SJCRH30 (cell line): ENCODE results near the gene ATP11A. TPM values are rescaled to one million over a fixed set of nuclear protein-coding genes. Genes with fewer than 3 reads are reported as not detected.
A peak's percentile ranks its signal among the peaks of the same experiment; 100 is the strongest.
"Not testable (repeated sequence)": the region's sequence is repeated elsewhere in the genome, so short reads cannot be mapped to it uniquely, and the experiment has no call there.

Source experiments
- DNase-seq, 2 experiments: peaks; one replicate each; pipeline ENCODE4 v3.0.0-alpha.2; 2015 to 2020
- H3K27ac ChIP-seq: fragments of 250-450 bp; sonication (Bioruptor Pico); 2 replicates; pipeline ENCODE4 v1.5.1; 2020; ENCODE audit warnings: mild to moderate bottlenecking, moderate library complexity
- H3K27me3 ChIP-seq: fragments of 250-450 bp; sonication (Bioruptor Pico); 2 replicates; pipeline ENCODE4 v1.5.1; 2020; ENCODE audit warnings: mild to moderate bottlenecking, moderate library complexity
- H3K36me3 ChIP-seq: fragments of 250-450 bp; sonication (Bioruptor Pico); 2 replicates; pipeline ENCODE4 v1.5.1; 2020; ENCODE audit warnings: mild to moderate bottlenecking, moderate library complexity
- H3K4me1 ChIP-seq: fragments of 250-450 bp; sonication (Bioruptor Pico); 2 replicates; pipeline ENCODE4 v1.5.1; 2020; ENCODE audit warnings: mild to moderate bottlenecking, moderate library complexity
- H3K4me3 ChIP-seq: fragments of 250-450 bp; sonication (Bioruptor Pico); 2 replicates; pipeline ENCODE4 v1.5.1; 2020; ENCODE audit warnings: mild to moderate bottlenecking, moderate library complexity
- H3K9me3 ChIP-seq: fragments of 250-450 bp; sonication (Bioruptor Pico); replicated peaks from 2 replicates; pipeline ENCODE4 v1.5.1; 2020; ENCODE audit warnings: mild to moderate bottlenecking, moderate library complexity
- total RNA-seq: library from RNA; depleted of rRNA; stranded (reverse); fragments of >200 nt; shearing (Covaris generic); gene quantifications from 2 replicates; pipeline ENCODE4 v1.2.3, GENCODE V29; 2014

The ATP11A gene
- total RNA-seq, 1 experiment from 2014 or later: 14.2 TPM

- DNase-seq: no peak
- Histone ChIP-seq H3K9me3 (no peaks in the 10 kb centered on the region), H3K27ac (no peak overlapping the region), H3K27me3 (no peaks in the 10 kb centered on the region), H3K4me3 (no peak overlapping the region), H3K36me3 (no peaks in the 10 kb centered on the region), H3K4me1 (no peaks in the 10 kb centered on the region)
Measured at GRCh38 chr13:112881656-112882554, 192.1 kb downstream of the ATP11A start.

GRCh38 chr13:112882555-112883024 is 192.8 kb downstream of the ATP11A start:
- H3K27me3 ChIP-seq: no peaks in the 10 kb centered on the region
- DNase-seq: no peak
- no peaks in the 10 kb centered on the region for H3K9me3 ChIP-seq
- no peak overlapping the region for H3K4me3 ChIP-seq
- H3K4me1 ChIP-seq: no peaks in the 10 kb centered on the region
- H3K27ac ChIP-seq: no peak overlapping the region
- H3K36me3 ChIP-seq: no peaks in the 10 kb centered on the region

- Histone ChIP-seq H3K36me3 (no peaks in the 10 kb centered on the region), H3K9me3 (no peaks in the 10 kb centered on the region), H3K27ac (no peak overlapping the region), H3K4me3 (no peak overlapping the region), H3K27me3 (no peaks in the 10 kb centered on the region), H3K4me1 (no peaks in the 10 kb centered on the region)
- DNase-seq: no peak
Measured at GRCh38 chr13:112883241-112883945, 193.6 kb downstream of the ATP11A start.

GRCh38 chr13:112884700-112885099 is 194.9 kb downstream of the ATP11A start:
- not testable (repeated sequence) for H3K4me3 ChIP-seq, H3K36me3 ChIP-seq, H3K9me3 ChIP-seq, H3K27me3 ChIP-seq, H3K4me1 ChIP-seq, DNase-seq, H3K27ac ChIP-seq

- H3K4me3 ChIP-seq: no peak overlapping the region
- H3K4me1 ChIP-seq: no peaks in the 10 kb centered on the region
- no peaks in the 10 kb centered on the region for H3K9me3 ChIP-seq
- no peak for DNase-seq
- H3K27ac ChIP-seq: no peak overlapping the region
- no peaks in the 10 kb centered on the region for H3K27me3 ChIP-seq
- no peaks in the 10 kb centered on the region for H3K36me3 ChIP-seq
Measured at GRCh38 chr13:112885242-112885781, 195.5 kb downstream of the ATP11A start.

- Histone ChIP-seq H3K36me3 (no peaks in the 10 kb centered on the region), H3K9me3 (no peaks in the 10 kb centered on the region), H3K4me3 (peak overlapping the region; percentile 26), H3K4me1 (no peaks in the 10 kb centered on the region), H3K27me3 (no peaks in the 10 kb centered on the region; the same call in 1 of the 2 replicates), H3K27ac (no peak overlapping the region)
- DNase-seq: peak; percentile 93 to 94
Measured at GRCh38 chr13:112885782-112886268, 196.0 kb downstream of the ATP11A start.

- Histone ChIP-seq H3K9me3 (no peaks in the 10 kb centered on the region), H3K27me3 (no peaks in the 10 kb centered on the region; the same call in 1 of the 2 replicates), H3K4me1 (no peaks in the 10 kb centered on the region), H3K27ac (no peak overlapping the region), H3K4me3 (no peak overlapping the region), H3K36me3 (no peaks in the 10 kb centered on the region)
- DNase-seq: no peak
Measured at GRCh38 chr13:112887151-112887550, 197.3 kb downstream of the ATP11A start.

GRCh38 chr13:112887557-112887991 is 197.7 kb downstream of the ATP11A start:
- no peak overlapping the region for H3K27ac ChIP-seq
- peaks cover under 1% of the 10 kb centered on the region; the same call in 1 of the 2 replicates for H3K27me3 ChIP-seq
- H3K36me3 ChIP-seq: no peaks in the 10 kb centered on the region
- H3K9me3 ChIP-seq: no peaks in the 10 kb centered on the region
- no peak for DNase-seq
- H3K4me1 ChIP-seq: no peaks in the 10 kb centered on the region
- no peak overlapping the region for H3K4me3 ChIP-seq

GRCh38 chr13:112888238-112889111 is 198.6 kb downstream of the ATP11A start:
- H3K9me3 ChIP-seq: no peaks in the 10 kb centered on the region
- H3K4me1 ChIP-seq: no peaks in the 10 kb centered on the region; the same call in 1 of the 2 replicates
- no peak overlapping the region for H3K4me3 ChIP-seq
- H3K27ac ChIP-seq: no peak overlapping the region
- peaks cover 4% of the 10 kb centered on the region for H3K27me3 ChIP-seq
- no peaks in the 10 kb centered on the region for H3K36me3 ChIP-seq
- DNase-seq: no peak

- H3K4me1 ChIP-seq: peaks cover 2% of the 10 kb centered on the region; the same call in 1 of the 2 replicates
- no peak for DNase-seq
- H3K9me3 ChIP-seq: no peaks in the 10 kb centered on the region
- no peak overlapping the region for H3K4me3 ChIP-seq
- no peak overlapping the region for H3K27ac ChIP-seq
- H3K27me3 ChIP-seq: peaks cover 6% of the 10 kb centered on the region
- H3K36me3 ChIP-seq: no peaks in the 10 kb centered on the region
Measured at GRCh38 chr13:112889351-112890290, 199.8 kb downstream of the ATP11A start.

- Histone ChIP-seq H3K4me1 (peaks cover 9% of the 10 kb centered on the region; the same call in 1 of the 2 replicates), H3K4me3 (no peak overlapping the region), H3K9me3 (no peaks in the 10 kb centered on the region), H3K27ac (no peak overlapping the region), H3K36me3 (no peaks in the 10 kb centered on the region), H3K27me3 (peaks cover 12% of the 10 kb centered on the region)
- no peak for DNase-seq
Measured at GRCh38 chr13:112890316-112891145, 200.7 kb downstream of the ATP11A start.

GRCh38 chr13:112891477-112892401 is 201.9 kb downstream of the ATP11A start:
- peaks cover 12% of the 10 kb centered on the region for H3K27me3 ChIP-seq
- H3K36me3 ChIP-seq: no peaks in the 10 kb centered on the region
- H3K4me3 ChIP-seq: no peak overlapping the region
- peaks cover 9% of the 10 kb centered on the region; the same call in 1 of the 2 replicates for H3K4me1 ChIP-seq
- H3K27ac ChIP-seq: no peak overlapping the region
- no peak for DNase-seq
- no peaks in the 10 kb centered on the region for H3K9me3 ChIP-seq
